K562 (cell line): ENCODE data around the gene MEGF10. TPM values are rescaled to one million over a fixed set of nuclear protein-coding genes. Genes with fewer than 3 reads are reported as not detected.

Experiments used
- BRD4 ChIP-seq: fragments of 200-600 bp; sonication (generic); IDR thresholded peaks from 2 replicates; pipeline ENCODE4 v1.6.1; 2017; ENCODE audit warnings: inconsistent platforms
- FOXA3 ChIP-seq, 2 experiments: fragments of 450-650 bp in 1 of 2; sonication (generic) in 1 of 2; formaldehyde crosslinking; IDR thresholded peaks in 1 of 2; conservative IDR thresholded peaks in 1 of 2; 2 replicates each; pipeline versions ENCODE4 v1.4.0 to v1.8.0; 2020 to 2022; ENCODE audit warnings: mild to moderate bottlenecking in 2 of 2, missing genetic modification reagents in 1 of 2
- L3MBTL2 ChIP-seq: fragments of 450-650 bp; IDR thresholded peaks from 2 replicates; pipeline ENCODE4 v1.6.1; 2016; ENCODE audit warnings: mild to moderate bottlenecking, moderate library complexity
- MAX ChIP-seq: sonication (generic); formaldehyde crosslinking; IDR thresholded peaks from 2 replicates; pipeline ENCODE4 v1.9.0; 2022; ENCODE audit warnings: mild to moderate bottlenecking, missing genetic modification reagents
- XRCC3 ChIP-seq: fragments of 450-650 bp; IDR thresholded peaks from 2 replicates; pipeline ENCODE4 v1.6.1; 2017; ENCODE audit warnings: mild to moderate bottlenecking, moderate library complexity
- ZNF511 ChIP-seq: sonication (generic); formaldehyde crosslinking; IDR thresholded peaks from 2 replicates; pipeline ENCODE4 v1.8.0; 2022; ENCODE audit warnings: mild to moderate bottlenecking, missing genetic modification reagents
- ZNF583 ChIP-seq: fragments of 250-450 bp; sonication (Bioruptor Pico); IDR thresholded peaks from 2 replicates; pipeline ENCODE4 v1.4.0; 2020
- polyA plus RNA-seq, 8 experiments: library from polyadenylated mRNA; depleted of rRNA in 4 of 8; stranded (reverse) in 5 of 8; unstranded in 3 of 8; fragments of >200 nt; fragmentation: Nextera tagmentation in 2 of 8; fragmentation: Illumina TruSeq in 1 of 8; extraction: Ambion mirVana in 2 of 8; extraction: Trizol in 1 of 8; gene quantifications; 2 replicates each; pipeline versions ENCODE4 v1.2.1 to v1.2.3, GENCODE V29; 2011 to 2014; ENCODE audit warnings: inconsistent platforms in 1 of 8, missing spikeins in 1 of 8
- total RNA-seq, 7 experiments: library from RNA; depleted of rRNA in 6 of 7; stranded (reverse); fragments of >200 nt in 6 of 7; fragmentation: Illumina TruSeq in 2 of 7; extraction: Trizol in 2 of 7; gene quantifications; 2 replicates each; pipeline versions ENCODE4 v1.2.1 to v1.2.3, GENCODE V29; 2011 to 2021; ENCODE audit warnings: low replicate concordance in 1 of 7
- TF ChIP-seq, protein P1 (sequence below), 2 experiments: IDR thresholded peaks; 2 replicates each; pipeline ENCODE4 v1.6.1; 2011; ENCODE audit warnings: borderline replicate concordance in 1 of 2, control low read depth in 1 of 2, low read depth in 1 of 2, low read length in 1 of 2, mild to moderate bottlenecking in 1 of 2, mixed read lengths in 1 of 2, moderate library complexity in 1 of 2; ENCODE audit not compliant: insufficient read depth in 1 of 2, insufficient read length in 1 of 2, poor library complexity in 1 of 2, severe bottlenecking in 1 of 2; ENCODE audit errors: extremely low read depth in 1 of 2

MEGF10 gene
- total and polyA plus RNA-seq, 9 of the 15 experiments (the other 6 are each of a cell fraction or from before 2014, with no cell fraction given), result 0.07 TPM; not detected in 8

DNA sequence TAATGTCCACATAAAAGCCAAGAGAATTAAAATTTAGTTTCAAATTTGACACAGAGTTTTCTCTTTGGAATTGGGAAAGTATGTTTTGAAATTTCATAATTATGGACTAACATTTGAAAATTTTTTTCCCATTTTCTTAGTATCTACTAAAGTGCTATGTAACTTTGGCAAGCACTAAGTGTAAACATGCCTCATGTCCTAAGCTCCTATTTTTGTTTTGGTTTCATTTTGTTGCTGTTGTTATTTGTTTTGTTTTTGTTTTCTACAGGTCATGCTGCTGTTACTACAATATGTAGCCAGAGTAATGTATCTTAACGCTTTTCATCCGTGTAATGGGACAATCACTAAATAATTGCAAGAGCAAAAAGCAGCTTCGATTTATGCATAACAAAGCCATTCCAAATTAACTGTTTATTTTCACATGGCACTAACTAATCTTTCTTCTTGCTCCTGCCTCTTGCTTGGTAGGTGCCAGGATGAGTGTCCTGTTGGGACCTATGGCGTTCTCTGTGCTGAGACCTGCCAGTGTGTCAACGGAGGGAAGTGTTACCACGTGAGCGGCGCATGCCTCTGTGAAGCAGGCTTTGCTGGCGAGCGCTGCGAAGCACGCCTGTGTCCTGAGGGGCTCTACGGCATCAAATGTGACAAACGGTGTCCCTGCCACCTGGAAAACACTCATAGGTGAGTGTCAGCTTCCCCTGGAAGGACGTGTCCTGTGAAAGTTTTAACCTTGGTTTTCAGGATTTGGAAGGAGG, 119.5 kb downstream of the MEGF10 start (continued):
- TF ChIP-seq, protein P1, sequence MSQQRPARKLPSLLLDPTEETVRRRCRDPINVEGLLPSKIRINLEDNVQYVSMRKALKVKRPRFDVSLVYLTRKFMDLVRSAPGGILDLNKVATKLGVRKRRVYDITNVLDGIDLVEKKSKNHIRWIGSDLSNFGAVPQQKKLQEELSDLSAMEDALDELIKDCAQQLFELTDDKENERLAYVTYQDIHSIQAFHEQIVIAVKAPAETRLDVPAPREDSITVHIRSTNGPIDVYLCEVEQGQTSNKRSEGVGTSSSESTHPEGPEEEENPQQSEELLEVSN (IDR thresholded peaks at IDR 0.05; ENCODE audit: borderline replicate concordance in 1 of 2, extremely low read depth in 1 of 2, insufficient read depth in 1 of 2, insufficient read length in 1 of 2, low read depth in 1 of 2, low read length in 1 of 2, poor library complexity in 1 of 2, severe bottlenecking in 1 of 2), result peak; percentile 59 to 85
- TF ChIP-seq ZNF511 (CRISPR knock-in tag) (peak; percentile 71; the same call in 1 of the 2 replicates), BRD4 (no peak), L3MBTL2 (peak; percentile 84), MAX (peak; percentile 18; the same call in 1 of the 2 replicates), XRCC3 (no peak), FOXA3 (CRISPR knock-in tag; conservative IDR thresholded peaks at IDR 0.05 in 1 of 2, IDR thresholded peaks at IDR 0.05 in 1 of 2) (no peak), ZNF583 (no peak)
